ENCODE measurements around the gene LPAR2.
A peak's percentile ranks its signal among the peaks of the same experiment; 100 is the strongest.

Gene LPAR2

GRCh38 chr19:19597809-19598306, 30.2 kb downstream of the LPAR2 start:
- no peak for DNase-seq (ENCODE audit: low spot score)

- no peak for DNase-seq (ENCODE audit: low spot score)
Measured at GRCh38 chr19:19595171-19595701, 32.8 kb downstream of the LPAR2 start.

GRCh38 chr19:19594381-19594780, 33.6 kb downstream of the LPAR2 start:
- no peak for DNase-seq (ENCODE audit: low spot score)

- DNase-seq (ENCODE audit: low spot score): no peak
Measured at GRCh38 chr19:19592690-19593089, 35.3 kb downstream of the LPAR2 start.

GRCh38 chr19:19591133-19591825, 36.7 kb downstream of the LPAR2 start:
- DNase-seq (ENCODE audit: low spot score): peak; percentile 90

- peak; percentile 38 for DNase-seq (ENCODE audit: low spot score)
Measured at GRCh38 chr19:19588546-19588945, 39.5 kb downstream of the LPAR2 start.

- DNase-seq (ENCODE audit: low spot score): no peak
Measured at GRCh38 chr19:19587771-19588170, 40.2 kb downstream of the LPAR2 start.

- DNase-seq (ENCODE audit: low spot score): no peak
Measured at GRCh38 chr19:19584356-19584755, 43.7 kb downstream of the LPAR2 start.

- no peak for DNase-seq (ENCODE audit: low spot score)
Measured at GRCh38 chr19:19582471-19582870, 45.5 kb downstream of the LPAR2 start.

GRCh38 chr19:19581391-19581790, 46.6 kb downstream of the LPAR2 start:
- DNase-seq (ENCODE audit: low spot score): no peak

- DNase-seq (ENCODE audit: low spot score): no peak
Measured at GRCh38 chr19:19580418-19580817, 47.6 kb downstream of the LPAR2 start.

- DNase-seq (ENCODE audit: low spot score): no peak
Measured at GRCh38 chr19:19579533-19580361, 48.3 kb downstream of the LPAR2 start.

- DNase-seq (ENCODE audit: low spot score): no peak
Measured at GRCh38 chr19:19578252-19578651, 49.8 kb downstream of the LPAR2 start.

- no peak for DNase-seq (ENCODE audit: low spot score)
Measured at GRCh38 chr19:19575411-19575810, 52.6 kb downstream of the LPAR2 start.

Measured in AG08396 (cell line).